CD4-positive, alpha-beta T cell treated with Interleukin-2 at 100 ng/mL for 4 hours (primary cell): Measurements from ENCODE around the gene ASCL2.
"Not testable (repeated sequence)": the region's sequence is repeated elsewhere in the genome, so short reads cannot be mapped to it uniquely, and the experiment has no call there.

Experiments
- DNase-seq: peaks from one replicate; pipeline ENCODE4 v3.0.0-alpha.2; 2020; ENCODE audit warnings: low spot score

ASCL2 gene

DNA sequence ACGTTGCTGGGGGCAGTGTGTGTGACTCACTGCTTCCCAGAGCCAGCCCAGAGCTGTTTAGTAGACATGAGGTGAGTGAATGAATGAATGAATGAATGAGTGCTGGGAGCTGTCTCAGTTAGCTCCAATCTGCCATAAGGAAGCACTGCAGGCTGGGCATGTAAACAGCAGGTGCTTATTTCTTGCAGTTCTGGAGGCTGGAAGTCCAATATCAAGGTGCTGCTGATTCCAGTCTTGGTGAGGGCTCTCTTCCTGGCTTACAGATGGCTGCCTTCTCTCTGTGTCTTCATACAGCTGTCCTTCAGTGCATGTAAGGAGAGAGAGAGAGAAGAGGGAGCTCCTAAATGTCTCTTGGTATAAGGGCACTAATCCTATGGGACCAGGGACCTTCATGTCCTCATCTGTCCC, 27.2 kb upstream of the ASCL2 start:
- no peak for DNase-seq

DNA sequence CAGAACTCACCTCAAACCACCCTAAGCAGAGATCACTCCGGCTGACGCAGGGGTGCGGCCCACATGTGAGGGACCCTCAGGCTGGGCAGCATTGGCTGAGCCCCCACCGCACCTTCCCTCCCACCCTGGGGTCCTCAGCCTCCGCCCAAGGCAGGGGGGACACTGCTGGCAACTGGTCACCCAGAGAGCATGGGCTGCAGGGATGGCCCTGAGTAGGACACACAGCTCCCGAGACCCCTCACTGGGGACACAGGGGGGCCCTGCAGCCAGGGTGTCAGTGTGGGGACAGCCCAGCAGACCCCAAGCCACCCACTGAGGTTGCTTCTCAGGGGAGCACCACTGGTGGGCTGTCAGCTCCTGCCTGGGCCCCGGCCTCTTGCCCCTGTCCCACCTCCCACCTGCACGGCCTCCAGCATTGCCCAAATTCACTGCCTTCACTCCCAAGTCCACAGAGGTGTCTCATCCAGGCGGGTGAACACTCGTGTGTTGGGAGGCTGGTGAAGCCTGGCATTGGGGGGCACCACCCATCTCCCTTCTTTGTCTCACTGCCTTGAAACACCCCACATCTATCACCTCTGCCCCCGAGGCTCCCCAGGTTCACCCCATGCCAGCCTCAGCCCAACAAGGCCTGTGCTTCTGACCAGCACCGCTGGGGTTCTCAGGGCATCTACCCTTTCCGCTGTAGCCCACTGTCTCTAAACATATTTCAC, 26.7 kb upstream of the ASCL2 start:
- DNase-seq, result no peak

DNA sequence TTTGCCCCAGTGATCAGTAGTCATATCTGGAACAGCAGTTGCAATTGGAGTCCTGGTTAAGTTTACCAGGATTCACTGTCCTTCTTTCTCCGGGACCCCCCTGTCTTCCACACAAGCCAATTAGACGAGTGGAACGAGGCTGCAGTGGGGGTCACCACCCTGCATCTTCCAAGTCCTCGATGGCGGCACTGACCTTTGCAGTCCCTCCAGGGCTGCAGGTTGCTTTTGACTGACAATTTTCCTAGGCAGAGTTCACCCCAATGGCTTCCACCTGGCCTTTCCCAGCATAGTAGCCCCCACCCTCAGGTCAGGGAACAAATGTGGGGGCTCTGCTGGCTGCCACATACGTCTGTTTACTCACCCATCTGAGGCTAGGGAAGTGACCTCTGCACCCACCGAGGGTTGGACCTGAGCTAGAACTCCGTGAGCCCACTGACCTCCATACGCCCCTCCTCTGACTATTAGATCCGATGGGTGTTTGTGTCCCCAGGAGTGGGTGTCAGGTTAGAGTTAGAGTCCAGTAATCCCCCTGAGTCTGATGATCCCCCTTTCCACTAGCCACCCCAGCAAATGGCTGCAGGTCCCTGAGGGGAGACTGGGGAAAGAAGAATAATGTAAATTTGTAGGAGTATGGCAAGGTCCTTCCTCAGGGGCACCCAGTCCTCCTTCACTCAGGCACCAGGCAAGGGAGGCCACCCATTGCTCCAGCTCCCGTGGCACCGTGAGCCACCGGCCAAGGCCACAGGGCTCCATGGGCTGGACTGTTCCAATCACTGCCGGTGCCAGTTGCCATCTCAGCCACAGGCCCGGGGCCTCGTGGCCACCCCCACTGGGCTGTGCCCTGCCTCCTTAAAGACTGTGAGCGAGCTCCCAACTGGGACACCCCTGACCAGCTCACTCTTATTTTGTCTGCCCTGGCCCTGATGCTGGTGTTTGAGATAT, 25.9 kb upstream of the ASCL2 start:
- no peak for DNase-seq

DNA sequence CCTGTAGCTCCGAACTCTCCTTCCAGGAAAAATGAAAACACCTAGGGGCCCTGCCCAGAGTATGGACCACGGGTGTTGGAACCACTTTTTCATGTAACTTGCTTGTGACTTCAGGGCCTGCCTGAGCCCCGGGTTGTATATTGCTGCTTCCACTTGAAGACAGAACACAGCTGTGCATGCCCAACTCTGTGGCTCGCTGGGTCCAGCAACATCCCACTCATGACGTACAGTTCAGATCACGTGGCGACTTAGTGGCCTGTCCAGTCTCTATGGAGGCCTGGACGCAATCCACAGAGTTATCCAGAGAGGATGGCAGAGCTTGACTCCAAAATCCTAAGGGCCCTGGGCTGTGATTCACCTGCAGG, 24.5 kb upstream of the ASCL2 start:
- DNase-seq, result no peak

DNA sequence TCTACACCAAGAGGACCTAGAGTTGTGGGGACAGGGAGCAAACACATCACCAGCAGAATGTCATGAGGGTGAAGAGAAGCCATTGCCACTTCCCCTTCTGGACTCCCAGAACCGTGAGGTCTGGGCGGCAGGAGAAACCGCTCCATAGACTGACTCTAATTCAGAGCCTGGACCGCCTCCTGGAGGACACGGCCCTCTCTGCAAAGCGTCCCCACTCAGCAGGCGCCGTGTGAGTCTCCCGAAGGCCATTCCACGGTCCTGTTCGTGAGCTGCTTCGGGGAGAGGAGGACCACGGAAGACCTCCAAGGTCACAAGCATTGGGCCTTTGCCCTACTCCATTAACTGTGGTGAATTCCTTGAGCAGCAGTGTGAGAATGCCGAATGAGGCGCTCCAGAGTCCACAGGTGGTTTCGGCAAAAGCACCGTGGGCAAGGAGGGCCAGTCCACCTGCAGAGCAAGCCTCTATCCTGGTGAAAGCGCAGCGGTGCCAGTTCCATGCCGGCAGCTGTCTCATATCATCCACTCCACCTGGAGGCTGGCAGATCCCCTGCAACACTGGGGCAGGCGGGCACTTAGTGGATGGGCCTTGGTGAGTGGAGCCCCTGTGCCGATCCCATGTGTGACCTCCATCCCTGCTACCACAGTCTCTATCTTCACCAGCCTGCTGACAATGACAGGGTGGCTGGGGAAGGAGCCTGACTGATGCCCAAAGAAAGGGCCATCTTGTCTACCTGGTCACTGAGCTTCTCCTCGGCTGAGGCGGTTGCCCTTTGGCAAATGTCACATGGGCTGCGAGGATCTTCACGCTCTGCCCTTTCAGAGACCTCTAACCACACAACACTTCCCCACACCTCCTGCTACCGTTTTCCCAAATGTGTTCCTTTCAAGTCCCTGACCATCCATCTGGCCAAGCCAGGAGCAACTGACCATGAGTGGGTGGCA, 23.9 kb upstream of the ASCL2 start:
- DNase-seq, result no peak

DNA sequence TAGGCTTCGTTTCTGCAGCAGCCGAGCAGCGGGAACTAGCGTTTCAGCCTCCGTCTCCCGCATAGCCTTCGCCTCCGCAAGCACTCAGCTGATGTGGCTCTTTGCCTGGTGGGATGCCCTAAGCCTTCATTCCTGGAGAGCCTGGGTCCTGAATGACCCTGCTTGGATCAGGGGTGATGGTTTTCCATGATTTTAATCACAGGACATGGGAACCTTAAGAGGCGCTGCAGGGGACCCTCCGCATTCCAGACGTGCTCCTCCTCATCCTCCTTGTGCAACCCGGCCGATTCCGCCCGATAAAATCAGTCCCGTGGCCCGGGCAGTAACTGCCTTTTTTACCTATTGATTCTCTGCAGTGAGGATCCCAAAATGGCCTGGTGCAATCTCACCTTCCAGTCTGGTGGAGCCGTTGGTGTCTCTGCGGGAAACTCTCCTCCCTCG, 23.2 kb upstream of the ASCL2 start:
- no peak for DNase-seq

DNA sequence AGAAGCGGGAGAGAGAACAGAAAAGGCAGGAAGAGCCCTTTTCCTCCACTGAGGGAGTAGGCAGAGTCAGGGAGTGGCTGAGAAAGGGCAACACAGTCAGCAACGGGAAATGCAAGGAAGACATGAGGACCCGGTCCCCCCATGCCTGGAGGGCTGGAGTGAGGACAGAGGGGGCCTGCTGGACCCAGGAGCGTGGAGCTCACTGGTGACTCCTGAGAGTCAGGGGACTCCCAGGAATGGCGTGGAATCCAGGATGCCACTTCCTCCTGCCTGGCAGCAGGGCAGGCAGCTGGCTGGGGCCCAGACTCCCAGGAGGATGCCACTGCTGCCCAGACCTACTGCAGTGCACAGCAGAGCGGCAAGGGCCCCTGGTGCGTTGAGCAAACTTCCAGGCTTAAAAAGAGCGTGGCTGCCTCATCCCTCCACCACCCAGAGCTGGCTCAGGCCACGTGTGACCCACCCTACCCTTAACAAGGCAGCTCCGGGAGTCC, 20.0 kb upstream of the ASCL2 start:
- no peak for DNase-seq

DNA sequence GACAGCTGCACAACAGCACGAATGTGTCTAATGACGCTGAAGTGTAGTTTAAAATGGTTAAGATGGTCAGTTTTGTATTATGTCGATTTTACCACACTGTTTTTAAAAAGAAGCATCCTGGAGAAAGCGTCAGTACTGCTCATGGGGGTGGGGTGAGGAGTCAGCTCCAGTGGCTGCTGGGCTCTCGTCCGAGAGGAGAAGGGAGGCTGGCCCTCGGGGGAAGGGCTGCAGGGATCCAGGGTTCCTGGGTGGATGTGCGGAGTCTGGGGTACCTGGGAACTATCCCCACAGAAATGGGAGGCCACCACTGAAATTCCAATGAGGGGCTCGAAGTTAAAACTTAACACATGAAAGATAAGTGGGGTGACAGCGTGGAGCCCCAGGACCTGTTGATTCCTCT, 19.5 kb upstream of the ASCL2 start:
- no peak for DNase-seq

DNA sequence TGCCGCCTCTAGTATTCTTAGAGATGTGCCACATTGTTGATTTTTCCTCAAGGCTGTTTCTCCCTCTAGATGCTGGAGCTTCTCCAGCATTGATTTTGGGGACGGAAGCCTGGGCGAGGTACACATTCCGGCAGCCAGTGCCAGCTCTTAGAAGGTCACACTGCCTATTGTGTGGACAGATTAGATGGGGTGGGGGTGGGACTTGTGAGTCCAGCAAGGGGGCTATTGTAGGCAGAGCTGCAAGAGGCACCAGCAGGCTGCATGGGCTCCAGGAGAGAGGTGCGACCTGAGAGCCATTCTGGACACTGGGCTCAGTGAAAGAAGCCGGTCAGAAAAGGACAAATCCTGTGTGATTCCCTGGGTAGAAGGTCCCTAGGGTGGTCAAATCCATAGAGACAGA, 19.0 kb upstream of the ASCL2 start:
- DNase-seq, result no peak

DNA sequence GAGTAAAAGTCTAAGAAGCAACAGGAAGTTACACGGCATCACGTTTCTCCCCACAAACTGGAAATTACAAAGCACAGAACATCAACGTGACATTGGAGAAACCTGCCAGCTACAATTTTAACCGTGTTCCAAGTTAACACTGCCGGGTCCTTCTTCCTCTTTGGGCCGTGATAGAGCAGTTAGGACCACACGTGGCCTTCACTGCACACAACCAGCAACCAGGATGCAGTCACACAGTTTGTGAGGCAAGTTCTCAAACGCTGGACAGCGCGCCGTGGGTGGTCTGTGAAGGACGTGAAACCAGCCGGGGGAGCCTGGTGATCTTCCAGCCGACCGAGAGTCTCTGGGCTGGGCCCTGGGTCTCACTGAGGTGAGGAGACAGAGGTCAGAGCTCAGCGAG, 16.7 kb upstream of the ASCL2 start:
- no peak for DNase-seq

DNA sequence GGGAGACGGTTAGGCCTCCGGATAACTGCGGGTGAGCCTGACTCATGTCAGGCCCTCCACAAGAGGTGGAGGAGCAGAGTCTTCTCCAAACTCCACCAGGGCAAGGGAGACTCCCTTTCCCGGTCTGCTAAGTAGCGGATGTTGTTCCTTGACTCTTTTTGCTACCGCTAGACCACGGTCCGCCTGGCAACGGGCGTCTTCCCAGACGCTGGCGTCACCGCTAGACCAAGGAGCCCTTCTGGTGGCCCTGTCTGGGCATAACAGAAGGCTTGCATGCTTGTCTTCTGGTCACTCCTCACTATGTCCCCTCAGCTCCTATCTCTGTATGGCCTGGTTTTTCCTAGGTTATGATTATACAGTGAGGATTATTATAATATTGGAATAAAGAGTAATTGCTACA, 16.0 kb upstream of the ASCL2 start:
- not testable (repeated sequence) for DNase-seq

DNA sequence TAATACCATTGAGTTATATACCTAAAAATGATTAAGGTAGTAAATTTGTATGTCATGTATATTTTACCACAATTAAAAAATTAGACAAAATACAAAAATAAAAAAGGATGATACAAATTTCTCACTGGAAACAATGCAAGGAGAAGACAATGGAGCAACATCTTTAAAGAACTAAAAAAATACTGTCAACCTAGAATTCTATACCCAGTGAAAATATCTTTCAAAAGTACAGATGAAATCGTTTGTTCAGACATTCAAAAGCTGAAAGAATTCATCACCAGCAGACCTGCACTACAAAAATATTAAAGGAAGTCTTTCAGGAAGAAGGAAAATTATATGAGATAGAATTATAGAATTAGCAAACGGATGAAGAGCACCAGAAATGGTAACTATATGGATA, 9.8 kb upstream of the ASCL2 start:
- no peak for DNase-seq

DNA sequence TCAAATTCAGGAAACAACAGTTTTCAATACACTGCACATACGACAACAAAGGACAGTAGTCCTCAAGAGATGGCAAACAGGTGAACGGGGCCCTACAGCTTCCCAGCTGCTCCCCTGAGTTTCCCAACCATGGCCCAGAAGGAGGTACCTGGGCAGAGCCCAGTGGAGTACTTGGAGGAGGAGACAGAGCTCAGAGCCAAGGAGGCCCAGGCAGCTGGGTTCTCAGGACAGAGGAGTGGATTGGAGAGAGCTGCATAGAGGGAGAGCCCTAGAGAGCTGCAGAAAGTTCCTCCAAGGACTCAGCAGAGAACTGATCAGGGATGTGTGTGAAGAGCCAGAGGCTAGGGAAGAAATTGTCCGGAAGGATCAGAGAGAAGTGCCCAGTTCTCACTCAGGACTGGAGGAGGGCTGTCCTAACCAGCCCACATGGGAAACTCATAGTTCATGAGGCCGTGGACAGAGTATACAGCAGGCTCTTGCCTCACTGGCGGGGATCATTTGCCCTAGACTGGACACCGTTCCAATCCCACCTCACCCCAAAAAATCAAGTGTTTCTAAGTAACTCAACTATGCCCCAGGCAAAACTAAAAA, 7.6 kb upstream of the ASCL2 start:
- no peak for DNase-seq

DNA sequence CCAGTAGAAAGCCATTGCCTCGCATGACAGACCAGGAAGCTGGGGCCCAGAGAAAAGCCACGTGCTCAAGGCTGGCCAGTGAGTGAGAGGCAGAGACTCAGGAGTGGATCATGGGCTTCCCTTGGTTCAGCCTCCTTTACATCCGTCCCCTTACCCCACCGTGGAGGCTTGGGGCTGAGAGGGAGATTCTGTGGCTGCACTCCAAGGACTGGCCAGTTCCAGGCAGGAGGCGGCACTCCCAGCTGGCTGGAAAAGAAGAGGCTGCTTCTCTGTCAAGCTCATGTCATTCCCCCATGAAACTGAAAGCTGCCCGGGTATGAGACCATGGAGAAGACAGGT, 6.6 kb upstream of the ASCL2 start:
- DNase-seq, result no peak

DNA sequence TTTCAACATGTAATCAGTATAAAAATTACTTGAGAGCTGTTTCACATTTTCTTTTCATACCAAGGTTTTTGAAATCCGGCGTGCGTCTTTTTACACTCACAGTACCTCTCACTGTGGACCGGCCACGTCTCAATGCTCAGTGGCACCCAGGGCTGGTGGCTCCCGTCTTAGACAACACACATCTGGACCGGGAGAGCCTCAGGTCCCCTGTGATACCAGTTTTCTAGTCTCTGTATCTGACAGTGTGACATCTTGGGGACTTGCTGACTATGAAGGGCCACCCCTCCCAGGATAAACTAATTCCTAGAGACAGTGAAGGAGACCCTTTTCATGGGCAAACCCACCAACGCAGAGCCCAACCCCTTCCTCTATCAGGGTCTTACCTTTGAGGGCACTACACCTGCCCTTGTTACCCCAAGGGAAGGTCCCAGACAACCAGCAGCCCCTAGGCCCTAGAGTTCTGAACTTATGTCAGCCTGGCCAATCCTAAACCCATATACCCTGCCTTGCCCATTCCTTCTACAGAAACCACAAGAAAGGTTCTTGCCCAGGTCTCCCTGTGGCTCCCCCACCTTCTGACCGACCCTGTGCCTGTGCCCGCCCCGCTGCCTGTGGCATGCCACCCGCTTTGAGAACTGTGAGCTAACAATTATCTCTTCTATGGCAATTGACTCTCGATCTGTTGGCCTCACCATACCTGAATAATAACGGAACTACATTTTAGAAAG, 6.1 kb upstream of the ASCL2 start:
- DNase-seq, result no peak

DNA sequence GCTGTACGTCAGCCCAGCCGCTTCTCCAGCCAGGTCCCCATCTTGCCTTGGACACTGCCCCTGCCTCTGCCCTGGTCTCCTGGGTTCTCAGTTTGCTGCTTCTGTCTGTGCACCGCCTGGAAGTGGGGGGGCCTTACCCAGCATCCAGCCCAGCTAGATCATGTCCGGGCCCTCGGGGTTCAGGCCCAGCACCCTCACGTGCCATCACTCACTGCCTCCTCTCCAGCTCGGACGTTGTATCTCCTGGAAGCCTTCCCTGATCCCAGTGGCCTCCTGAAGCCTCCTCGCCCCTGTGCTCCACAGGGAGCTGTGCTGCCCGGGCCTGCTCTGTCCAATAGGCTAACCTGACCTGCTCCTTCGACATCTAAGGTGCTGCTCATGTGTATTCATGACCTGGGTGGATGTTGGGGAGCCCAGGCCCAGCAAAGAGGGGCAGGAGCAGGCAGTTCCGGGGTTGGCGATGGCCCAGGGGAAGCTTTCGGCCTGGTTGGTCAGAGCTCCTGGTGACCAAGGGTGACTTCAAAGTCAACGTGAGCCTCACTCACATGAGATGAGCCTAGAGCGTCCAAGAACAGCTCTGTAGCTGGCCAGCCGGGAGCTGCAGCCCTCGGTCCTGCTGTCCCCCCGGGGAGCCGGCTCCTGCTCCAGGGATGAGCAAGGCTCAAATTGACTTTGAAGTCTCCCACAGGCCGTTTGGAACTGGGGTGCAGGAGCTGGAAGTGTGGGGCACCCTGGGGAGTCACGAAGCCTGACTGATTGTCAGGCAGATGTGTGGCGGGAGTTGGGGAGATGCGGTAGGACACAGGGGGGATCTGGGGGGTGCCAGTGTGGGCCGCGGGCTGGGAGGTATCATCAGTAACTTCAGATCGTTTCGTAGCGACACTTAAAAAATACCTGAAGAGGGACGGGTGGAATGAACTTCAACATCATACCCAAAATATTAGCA, 5.2 kb upstream of the ASCL2 start:
- no peak for DNase-seq

DNA sequence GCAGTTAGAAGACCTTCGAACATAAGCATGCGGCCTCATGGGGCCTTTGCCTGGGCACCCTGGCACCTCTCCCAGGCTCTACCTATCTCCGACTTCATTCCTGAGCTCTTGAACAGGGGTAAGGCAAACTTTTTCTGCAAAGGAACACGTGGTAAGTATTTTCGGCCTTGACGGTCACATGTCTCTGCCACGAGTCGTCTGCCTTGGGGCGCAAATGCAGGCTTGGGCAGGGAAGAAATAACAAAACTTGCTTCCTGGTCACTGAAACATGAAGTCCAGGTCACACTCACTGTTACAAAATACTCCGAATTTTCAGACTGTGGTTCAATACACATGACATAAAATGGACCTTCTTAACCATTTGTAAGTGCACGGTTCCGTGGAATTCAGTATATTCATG, 3.4 kb upstream of the ASCL2 start:
- no peak for DNase-seq

DNA sequence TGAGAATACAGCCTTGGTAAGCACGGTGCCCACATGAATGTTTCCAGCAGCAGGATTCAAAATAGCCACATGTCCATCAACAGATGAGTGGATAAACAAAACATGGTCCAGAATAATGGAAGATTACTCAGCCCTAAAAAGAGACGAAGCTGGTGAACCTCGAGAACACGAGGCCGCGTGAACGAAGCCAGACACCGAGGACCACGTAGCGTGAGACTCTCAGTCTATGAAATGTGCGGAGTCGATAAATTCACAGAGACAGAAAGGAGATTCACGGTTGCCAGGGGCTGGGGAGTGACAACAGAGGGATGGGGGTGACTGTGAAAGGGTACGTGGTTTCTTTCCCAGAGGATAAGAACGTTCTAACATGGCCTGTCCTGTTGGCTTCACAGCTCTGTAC, 2.9 kb upstream of the ASCL2 start:
- no peak for DNase-seq

DNA sequence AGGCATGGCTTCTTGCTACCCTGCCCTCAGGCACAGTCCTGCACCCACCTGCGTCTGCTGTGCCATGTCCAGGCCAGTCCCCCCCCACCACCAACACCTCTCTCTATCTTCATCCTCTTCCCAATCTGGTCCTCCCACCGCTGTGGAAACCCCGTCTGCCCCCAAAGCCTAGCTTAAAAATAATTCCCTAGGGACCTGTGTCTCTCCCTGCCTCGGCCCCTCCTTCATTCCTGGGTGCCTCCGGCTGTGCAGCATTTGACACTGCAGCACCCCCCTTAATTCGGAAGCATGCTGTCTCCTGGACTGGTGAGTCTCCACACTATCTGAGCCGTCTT, 2.5 kb upstream of the ASCL2 start:
- DNase-seq, result no peak

DNA sequence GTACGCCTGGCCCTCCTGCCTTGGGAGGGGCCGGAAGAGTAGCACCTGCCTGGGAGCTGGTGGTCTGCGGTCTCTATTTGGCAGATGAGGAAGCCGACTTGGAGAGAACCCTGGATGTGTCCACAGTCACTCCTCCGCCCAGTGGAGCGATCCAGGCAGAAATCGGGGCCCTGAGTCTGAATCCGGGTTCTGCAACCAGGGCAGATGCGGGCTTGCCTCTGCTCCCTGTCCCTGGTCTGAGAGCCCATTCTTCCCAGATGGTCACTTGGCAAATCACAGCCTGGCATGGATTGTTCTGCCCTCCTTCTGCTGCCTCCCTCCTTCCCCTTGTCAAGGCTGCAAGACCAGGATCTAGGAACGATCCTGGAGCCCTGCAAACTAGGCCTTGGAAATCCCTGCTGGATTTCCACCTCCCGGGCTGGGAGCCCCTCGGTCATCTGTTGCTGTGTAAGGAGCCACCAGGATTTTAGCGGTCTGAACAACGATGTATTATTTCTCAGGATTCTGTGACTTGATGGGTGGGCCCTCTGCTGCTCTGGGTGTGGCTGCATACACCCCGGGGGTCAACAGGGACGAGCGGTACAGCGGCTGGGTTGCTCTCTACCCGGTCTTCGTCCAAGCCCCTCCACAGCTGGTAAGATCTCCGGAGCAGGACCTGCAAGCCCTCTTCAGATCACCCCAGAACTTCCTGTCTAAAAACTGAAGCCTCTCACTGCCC, 2.0 kb upstream of the ASCL2 start:
- DNase-seq, result no peak
